ENCODE measurements around the gene SIRPG. TPM values are rescaled to one million over a fixed set of nuclear protein-coding genes. Genes with fewer than 3 reads are reported as not detected.
"Not testable (repeated sequence)": the region's sequence is repeated elsewhere in the genome, so short reads cannot be mapped to it uniquely, and the experiment has no call there.

Gene SIRPG
- total RNA-seq, 1 donor from 2014 or later, result not detected

DNA sequence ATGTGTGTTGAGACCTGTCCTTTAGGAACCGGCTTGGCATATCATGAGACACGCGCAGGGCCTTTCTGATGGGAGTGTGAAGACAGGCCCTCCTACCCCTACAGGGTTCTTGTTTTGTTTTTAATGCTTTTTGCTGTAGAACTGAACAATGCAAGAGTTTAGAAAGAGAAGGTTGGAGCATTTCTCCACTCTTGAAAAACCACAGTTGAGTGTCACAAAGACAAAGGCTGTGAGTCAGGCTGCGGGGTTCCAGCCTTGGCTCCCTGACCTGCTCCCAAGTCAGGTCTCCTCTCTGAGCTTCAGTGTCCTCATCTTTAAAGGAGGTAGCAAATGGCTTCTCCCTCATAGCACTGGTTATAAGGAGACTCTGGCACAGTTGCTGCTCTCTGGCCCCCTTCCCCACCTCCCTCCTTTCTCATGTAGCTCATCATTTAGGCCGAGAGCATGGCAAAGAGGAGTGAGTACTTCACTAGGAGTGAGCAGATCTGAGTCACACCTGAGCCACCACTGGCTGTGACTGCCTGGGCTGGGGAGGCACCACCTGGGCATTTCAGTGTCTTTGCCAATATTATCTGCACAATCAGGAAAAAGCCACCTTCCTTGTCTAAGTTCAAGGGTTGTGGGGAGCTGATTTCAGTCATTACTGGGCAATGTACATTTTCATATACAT is 48.8 kb downstream of the SIRPG start:
- not testable (repeated sequence) for DNase-seq (ENCODE audit: low spot score)

DNA sequence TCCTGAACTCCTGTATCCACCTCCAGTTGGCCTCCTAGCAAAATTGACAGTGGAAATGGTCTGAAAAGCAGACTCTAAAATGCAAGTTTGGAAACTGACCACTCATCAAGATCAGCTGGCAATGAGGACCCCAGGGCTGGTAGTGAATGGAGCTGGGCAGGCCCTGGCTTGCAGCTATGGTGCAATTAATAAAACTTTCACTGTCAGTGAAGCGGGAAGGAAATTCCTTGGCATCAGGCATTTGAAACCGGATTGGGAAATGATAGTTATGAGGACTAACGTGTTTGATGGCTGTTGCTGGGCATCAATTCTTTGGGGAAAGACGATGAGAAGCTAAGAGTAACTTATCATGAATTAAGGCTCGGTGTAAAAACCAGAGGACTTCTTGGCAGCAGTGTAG is 56.8 kb downstream of the SIRPG start:
- no peak for DNase-seq (ENCODE audit: low spot score)

DNA sequence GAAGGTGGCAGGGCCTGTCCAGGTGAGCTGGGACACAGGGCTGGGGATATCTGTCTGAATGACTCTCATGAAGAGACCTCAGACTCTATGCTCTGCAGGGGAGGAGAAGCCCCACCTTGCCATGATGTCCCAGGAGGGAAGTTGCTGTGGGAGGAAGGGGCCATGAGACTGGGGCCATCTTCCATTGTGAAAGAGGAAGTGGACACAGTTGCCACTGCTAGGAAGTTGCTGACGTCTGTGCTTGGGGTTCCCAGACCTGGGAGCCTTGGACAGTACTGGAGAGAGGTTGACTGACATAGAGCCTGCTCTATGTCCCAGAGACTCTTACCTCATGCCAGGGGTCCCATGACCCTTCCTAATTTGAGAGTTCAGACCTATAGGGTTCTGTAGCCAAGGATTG is 62.2 kb downstream of the SIRPG start:
- no peak for DNase-seq (ENCODE audit: low spot score)

DNA sequence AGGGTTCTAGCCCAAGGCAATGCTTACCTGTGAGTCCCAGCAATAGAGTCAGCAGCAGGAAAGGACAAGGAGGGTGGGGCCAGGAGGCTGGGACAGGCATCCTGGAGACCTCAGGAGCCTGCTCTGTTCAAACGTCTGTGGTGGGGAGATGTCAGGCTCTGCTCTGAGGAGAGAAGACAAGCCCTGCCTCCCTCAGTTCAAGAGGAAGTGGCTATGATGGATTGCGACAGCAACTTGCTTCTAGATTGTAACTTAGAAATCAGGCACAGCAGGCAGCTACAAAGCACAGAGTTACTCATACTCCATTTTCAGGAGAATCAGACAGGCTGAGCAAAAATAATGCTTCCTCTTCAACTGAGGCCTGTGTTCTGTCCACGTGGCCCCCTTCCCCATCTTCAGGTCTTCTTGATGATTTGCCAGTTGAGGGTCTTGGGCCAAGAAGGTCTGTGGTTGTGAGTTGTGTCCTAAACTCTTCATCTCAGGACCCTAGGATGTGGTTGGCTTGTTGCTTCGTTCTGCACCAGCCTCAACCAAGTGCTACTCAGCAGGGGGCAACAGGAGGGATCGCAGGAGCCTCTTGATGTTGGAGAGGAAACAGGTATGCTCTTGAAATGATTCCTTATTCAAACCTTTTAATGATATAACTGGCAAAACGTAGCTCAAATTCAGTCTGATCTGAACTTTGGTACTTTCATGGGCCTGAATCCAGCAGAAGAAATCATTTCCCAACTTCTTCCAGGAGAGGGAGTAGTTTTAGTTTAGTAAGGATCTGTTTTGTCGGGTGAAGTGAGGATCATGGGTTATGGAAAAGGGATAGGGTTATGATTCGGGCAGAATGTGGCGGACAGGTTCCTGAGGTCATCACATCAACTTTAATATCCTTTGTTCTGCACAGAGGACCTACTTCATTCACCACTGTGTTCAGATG is 68.8 kb downstream of the SIRPG start:
- DNase-seq (ENCODE audit: low spot score), result no peak

DNA sequence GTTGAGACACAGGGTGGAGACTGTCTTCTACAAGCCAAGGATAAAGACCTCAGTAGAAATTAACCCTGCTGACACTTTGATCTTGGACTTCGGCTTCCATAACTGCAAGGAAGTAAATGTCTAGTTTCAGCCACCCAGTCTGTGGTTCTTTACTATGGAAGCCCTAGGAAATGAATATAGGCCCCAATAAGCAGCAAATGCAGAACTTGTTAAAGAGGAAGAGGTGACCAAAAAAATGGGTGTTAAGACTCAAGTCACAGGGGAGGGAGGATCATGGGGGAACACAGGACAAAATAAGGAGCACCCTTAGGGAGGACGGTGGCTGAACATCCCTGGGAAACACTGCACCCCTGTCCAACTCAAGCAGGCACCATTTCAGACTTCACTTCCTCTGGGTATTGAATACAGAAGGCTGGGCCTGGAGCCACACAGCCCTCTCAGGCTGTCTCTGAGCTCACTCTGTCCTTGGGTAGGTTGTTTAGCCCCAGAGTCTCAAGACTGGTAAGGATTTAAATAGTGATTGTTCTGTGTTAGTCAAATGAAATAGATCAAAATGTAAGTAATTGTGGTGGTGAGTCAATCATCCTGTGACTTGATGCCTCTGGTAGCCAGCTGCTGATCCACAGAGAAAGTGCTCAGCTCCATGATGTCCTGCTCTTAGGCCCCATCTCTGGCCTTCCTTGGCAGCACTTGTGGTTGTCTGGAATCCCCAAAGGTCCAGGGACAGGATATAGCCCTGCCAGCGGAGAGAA is 69.6 kb downstream of the SIRPG start:
- no peak for DNase-seq (ENCODE audit: low spot score)

DNA sequence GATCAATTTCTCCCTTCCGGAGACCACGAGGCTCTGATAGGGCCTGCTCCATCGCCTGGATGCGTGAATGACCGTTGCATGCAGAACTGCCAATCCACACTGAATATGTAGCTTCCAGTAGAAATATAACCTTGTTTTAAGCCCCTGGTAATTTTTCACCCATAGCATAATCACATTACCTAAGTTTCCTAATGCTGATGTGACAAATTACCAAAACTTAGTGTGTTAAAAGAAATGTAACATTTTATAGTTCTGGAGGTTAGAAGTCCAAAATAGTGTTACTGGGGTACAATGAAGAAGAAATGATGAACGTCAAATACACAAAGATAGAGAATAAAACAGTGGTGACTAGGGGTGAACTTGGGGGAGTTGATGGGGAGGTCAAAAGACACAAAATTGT is 78.1 kb downstream of the SIRPG start:
- DNase-seq (ENCODE audit: low spot score), result no peak

Other genes starting within 250 kb of the SIRPG start
- gene NSFL1C, start 190.9 kb downstream of the SIRPG start, total RNA-seq, result 78.6 TPM
- 25.5 TPM for gene SIRPB2, start 166.4 kb downstream of the SIRPG start, total RNA-seq
- gene SIRPD, start 100.1 kb downstream of the SIRPG start, total RNA-seq, result 0.42 TPM
- 7.6 TPM for gene SIRPB1, start 37.8 kb downstream of the SIRPG start, total RNA-seq
- gene SIRPA, start 237.6 kb upstream of the SIRPG start, total RNA-seq, result 100 TPM

Data from mesenteric fat pad (tissue), 1 donor.